NCI-H345 treated with DMSO at 0.1 percent for 48 hours (cell line): ENCODE measurements around the gene MGAT3.

Experiments used
- DNase-seq: peaks from one replicate; lab custom pipeline; 2025; ENCODE audit not compliant: unreplicated experiment; lab: John Stamatoyannopoulos, UW

MGAT3 gene

DNA sequence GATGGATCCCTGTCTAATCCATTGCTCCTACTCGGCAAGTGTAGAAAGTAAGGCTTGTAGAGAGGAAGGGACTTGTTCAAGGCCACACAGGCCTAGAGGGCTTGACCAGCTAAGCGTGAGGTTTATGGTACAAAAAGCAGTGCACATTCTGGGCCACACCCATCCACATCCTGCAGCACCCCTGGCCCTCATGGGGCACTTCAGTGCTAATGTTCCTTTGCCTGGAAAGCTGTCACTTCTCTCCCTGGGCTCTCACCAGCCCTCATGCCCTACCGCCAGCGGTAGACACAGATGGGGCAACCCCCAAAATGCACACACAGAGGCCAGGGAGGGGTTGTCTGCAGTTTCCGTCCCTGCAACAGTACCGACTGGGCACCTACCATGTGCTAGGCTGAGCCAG, 7.1 kb upstream of the MGAT3 start:
- DNase-seq, result no peak

DNA sequence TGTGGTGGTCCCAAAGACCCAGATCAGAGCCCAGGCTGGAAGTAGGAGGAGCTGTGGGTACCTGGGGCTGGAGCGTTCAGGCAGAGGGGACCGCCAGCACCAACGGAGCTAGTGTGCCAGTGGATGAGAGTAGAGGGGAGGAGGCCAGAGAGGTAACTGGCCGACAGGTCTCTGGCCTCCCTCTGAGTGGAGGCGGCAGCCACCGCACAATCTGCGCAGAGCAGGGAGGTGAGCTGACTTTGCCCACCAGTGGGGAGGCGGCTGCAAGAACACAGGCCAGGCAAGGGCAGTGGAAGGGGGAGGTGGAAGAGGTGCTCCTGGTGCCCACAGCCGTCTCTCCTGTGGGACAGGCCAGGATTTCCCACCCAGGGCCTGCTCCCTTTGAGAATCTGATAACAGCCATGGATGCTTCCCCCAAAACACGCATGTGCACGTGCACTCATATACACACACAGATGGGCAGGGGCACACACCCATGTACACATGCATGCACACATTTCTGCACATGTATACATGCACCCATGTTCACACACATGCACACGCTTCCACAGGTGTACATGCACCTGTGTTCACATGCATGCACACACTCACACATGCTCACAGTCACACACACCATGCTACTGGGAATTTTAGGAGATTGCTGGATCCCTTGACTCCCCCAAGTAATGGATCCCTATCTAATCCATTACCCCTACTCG, 6.4 kb upstream of the MGAT3 start:
- DNase-seq, result no peak

DNA sequence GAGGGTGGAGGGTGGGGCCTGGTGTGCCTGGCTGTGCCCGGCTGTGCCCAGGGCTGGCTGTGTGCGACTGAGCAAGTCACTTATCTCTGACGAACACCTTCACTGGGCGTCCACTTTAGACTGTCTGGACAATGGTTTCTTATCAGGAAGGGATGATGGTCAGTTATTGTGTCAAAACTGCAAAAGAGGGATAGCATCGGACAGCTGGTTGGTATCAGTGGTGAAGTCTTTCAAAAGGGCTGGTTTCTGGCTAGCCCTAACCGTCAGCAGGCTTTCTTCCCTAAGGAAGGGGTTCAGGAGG, 4.1 kb upstream of the MGAT3 start:
- DNase-seq, result no peak

DNA sequence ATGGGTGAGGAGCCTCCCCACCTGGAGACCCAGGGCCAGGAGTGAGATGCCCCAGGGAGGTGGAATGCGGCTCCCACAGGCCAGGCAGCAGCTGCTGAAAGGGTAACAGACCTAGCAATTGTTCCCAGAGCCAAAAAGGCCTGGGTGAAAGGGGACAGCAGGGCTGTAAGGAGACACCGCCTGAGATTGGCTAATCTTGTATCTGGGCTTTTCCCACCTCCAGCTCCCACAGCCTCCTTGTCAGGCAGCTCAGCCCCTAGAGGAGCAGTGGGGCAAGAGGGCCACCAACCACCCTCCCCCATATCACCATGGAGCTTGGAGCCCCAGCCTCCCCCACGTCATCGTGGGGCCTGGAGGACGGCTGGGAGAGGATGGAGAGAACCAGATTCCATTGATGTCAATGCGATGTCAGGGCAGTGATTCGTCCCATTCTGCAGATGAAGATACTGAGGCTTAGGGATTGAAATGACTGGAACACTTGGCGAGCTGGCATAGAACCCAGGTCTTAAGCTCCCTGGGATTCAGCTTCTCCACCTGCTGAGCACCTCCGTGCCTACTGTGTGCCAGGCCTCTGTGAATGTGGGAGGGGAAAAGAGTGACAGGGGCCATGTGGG, 2.9 kb upstream of the MGAT3 start:
- no peak for DNase-seq

DNA sequence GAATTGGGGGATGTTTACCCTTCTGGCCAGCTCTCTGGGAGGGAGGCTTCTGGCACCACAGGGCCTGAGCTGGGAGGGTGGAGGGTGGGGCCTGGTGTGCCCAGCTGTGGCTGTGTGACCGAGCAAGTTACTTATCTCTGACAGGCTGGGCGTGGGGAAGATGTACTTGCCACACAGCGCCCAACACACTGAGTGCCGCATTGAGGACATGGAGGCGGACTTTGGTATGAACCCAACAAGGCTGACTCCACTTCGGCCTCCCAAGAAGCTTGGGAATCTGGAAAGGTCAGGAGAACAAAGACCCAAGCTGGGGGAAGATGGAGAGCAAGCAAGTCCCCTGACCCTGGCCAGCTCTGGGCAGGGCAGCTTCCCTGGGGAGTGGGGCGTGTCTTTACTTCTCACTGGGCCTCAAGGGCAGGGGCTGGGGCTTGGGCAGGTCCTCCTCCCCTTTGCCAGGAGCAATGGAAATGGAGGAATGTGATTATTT, 2.4 kb upstream of the MGAT3 start:
- no peak for DNase-seq

DNA sequence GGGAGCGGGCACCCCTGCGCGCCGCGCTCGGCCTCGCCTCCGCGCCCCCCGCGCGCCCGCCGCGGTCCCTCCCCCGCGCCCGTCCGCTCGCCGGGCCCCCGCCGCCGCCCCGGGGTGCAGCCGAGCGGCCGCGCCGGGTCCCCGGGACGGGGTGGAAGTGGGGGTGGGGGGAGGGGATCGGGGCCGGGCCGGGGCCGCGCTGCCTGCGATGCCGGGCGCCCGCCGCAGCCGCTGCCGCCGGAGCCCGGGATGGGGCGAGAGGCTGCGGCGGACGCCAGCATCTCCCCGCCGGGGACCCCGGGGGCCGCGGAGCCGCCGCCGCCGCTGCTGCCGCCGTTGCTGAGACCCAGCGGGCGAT, 365 bp downstream of the MGAT3 start:
- no peak for DNase-seq

DNA sequence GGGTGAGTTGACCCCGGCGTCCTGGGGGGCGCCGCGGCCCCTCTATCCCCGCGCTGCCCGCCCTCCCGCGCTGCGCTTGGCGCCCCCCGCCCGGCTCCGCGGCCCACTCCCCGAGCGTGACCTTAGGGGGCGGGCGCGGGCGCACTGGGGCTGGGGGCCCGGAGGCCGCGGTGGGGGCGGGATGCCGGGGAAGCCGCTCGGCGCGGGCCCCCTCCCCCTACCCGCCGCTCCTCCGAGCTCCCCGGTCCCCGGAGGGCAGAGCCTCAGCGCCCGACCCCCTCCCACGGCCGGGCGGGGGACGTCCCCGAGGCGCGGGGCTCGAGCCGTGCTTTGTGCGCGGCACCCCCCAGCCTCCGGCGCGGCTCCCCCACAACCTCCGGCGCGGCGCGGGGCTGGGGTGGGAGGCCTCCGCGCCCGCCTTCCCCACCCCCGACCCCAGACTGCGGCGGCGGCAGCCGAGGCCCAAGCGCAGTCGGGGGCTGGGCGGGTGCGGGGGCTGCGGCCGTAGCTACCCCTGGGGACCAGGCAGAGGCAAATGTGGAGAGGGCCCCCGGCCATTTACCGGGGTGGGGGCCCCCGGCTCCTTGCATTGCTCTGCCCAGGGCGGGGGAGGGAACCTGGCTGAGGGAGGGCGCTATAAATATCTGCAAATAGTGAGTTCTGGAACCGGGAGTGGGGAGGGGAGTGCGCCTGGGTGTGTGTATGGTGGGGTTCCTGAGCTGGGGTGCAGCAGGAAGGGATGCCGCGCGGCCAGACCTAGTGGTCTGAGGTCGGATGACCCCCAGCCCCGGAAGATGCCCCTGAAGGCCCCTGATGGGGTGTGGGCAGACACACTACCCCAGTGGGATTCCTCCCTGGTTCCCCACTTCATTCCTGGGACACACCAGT, 988 bp downstream of the MGAT3 start:
- DNase-seq, result no peak

DNA sequence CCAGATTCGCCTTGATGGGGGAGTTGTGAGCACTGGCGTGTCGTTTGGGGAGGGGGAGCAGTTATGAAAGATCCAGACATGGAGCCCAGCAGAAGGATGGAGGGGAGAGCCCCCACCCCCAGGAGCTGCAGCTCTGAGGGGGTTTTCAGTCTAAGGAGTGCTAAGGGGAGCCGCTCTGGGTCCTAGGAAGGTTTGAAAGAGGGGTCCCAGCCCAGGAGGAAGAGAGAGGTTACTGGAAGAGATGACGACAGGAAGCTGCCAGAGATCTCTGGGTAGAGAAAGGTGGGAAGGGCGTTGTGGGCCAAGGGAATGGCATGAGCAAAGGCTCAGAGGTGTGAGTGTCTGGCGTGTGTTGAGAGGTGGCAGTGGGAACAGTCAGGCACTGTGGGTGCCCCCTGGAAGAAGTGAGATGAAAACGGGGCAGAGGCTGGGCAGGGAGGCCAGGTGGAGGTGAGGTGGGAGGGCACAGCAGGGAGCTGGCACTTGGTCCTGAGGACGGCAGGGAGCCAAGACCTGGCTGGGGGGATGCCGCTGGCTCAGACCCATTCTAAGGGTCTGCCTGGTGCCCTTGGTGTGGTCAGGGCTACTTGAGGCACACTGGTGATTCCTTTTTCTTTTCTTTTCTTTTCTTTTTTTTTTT, 1.8 kb downstream of the MGAT3 start:
- no peak for DNase-seq

DNA sequence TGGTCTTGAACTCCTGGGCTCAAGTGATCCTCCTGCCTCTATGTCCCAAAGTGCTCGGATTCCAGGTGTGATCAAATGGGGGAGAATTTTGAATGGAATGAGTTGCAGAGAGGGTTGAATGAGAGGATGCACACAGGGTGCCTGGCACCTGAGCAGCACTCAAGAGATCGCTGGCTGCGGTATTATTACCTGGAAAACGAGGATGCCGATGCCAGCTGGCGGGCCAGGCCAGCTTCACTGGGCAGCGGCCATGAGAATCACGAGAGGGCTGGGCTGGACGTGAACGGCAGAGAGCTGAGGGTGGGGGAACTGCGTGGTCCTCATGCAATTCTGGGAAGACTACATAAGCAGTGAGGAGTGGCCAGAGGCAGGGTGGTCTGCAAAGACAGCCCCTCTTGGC, 2.9 kb downstream of the MGAT3 start:
- DNase-seq, result no peak

DNA sequence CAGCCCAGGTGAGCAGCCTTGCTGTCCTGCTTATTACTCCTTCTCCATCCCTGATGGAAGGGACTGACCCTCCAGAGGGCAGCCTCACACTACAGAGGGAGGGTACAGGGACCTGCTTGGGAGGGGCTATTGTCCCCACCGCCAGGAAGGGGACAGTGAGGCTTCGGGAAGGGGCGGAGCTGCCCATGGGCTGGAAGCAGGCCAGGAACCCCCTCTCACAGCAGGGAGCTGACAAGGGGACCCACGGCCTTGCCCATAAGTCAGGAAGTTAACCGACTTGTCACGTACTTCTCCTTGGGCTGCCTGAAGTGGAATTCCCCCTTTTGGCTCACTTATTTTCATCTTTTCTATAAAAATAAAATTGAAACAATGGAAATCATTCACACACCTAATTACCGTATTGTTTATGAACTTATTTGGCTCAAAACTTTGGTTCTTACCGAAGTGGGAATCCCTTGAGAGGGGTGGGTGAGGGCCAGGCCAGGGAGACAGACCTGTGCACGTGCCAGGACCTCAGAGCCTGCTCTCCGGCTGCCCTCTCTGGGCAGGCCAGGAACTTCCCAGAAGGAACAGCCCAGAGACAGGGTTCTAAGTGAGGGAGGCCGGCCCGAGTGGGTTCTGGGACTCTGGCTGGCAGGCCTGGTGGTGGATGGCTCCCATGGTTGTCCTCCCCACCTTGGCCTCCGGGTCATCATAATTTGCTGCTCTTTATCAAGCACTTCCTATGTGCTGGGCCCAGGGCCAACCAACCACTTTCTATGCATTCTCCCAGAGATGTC, 5.8 kb downstream of the MGAT3 start:
- no peak for DNase-seq

DNA sequence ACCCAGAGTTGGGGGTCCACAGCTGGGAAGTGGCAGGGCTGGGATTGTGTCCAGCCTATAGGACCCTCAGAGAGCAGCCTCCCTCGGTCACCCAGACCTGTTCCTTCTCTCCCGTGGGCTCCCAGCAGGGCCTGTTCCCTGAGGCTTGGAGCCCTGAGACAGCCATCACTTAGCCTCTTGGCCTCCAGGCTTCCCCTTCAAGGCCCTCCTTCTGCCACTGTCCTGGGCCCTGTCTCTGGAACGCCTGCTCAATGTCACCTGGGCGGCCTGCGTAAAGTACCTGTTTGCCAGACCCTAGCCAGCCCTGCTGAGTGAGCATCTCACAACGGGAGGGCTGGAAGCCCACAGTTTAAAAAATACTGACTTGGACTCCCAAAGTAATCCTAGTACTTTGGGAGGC, 6.5 kb downstream of the MGAT3 start:
- DNase-seq, result no peak

DNA sequence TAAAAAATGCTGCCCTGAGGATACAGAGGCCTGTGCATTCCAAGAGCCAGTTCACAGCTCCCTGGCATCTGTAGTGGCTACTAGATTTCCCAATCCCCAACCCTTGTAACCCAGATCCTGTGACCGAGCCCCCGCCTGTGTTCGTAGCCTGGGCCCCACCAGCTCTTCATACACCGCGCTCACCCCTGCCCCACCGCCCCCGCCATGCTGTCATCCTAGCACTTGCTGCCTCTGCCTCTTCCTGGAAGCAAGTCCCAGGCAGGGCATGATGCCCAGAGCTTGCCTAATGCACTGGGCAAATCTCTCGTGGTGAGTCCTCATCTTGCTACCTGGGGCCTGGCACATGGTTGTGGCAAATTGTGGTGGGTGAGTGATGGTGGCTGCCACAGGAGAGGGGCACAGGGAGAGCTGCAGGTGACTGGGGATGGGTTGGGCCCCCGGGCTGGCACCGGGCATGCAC, 7.1 kb downstream of the MGAT3 start:
- no peak for DNase-seq

DNA sequence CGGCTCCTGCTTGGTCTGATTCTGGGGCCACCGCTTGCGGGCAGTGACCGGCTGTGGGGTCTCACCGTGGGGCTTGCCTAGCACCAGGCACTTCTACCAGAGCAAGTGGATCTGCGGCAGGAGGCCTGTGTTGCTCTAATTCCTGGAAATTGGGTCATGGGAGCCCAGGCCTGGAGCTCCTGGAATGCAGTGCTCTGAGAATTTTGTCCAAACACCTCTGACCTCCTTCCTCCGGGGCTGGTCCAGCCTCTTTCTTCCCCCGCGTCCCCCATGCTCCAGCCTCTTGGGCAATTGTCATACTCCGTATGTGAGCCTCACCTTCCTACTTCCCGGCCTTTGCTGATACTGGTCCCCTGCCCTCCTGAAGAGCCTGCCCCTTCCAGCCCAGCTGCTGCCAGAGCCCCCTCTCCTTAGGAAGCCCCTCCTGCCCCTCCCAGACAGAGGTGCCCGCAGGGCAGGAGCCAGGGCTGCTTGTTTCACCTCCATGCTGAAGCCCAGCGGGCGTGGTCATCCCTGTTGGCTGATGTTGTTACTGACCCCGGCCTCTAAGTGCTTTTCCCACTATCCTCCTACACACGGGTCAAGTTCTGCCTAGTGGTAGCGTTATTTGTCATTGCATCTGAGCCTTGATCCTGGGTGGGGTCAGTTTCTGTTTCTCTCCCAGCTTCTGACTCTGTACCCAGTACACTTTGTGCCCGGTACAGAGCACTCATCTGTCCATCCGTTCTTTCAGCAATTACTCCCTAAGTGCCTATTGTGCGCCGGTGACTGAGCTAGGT, 9.6 kb downstream of the MGAT3 start:
- DNase-seq, result no peak

DNA sequence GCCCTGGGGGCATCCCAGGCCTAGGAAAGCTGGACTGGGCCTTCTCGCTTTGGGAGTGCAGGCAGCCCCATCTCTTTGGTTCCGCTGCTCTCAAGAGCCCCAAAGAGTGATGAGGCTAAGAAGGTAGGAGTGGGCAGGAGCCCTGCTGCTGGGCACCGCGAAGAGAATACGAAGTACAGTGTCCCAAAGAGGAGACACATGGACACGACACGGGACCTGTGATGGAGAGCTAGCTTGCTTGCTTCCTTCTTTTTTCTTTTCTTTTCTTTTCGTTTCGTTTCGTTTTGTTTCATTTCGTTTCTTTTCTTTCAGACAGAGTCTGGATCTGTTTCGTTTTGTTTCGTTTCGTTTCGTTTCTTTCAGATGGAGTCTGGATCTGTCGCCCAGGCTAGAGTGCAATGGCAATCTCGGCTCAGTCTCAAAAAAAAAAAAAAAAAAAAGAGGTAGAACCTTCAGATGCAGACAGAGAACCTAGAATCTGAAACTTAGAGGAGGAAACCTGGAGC, 10.6 kb downstream of the MGAT3 start:
- no peak for DNase-seq

DNA sequence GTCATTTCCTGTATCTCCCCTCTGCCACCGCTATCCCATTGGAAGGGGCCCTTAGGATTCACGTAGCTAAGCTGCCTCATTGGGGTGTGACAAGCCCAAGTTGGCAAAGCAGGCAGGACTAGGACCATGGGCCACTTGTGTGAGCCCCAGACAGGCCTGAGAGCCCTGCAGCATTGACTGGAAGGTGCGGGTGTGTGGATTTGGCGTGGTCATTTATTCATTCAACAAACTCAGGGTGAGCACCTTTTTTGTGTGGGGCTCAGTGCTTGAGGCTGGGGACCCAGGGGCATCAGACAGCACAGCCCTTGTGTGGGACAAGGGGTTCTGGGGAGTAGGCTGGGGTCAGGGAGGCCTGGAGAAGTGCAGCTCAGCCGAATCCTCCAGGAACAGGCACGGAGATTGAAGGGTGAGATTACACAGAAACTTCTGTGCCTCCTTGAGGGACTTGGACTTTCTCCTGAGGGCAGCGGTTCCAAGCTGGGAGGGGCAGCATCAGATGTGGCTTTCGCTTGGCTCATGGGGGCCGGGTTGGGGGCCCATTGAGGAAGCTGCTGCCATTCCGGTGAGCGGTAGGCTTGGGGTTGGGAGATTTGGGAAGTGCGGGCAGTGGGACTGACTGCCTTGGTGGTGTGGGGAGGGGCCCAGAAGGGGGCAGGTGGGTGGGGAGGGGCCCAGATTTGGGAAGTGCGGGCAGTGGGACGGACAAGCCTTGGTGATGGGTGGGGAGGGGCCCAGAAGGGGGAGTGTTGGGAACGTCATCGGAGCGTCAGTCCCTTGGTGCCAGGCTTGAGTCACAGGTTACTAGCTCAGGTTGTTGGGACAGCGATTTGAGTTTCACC, 11.9 kb downstream of the MGAT3 start:
- no peak for DNase-seq

DNA sequence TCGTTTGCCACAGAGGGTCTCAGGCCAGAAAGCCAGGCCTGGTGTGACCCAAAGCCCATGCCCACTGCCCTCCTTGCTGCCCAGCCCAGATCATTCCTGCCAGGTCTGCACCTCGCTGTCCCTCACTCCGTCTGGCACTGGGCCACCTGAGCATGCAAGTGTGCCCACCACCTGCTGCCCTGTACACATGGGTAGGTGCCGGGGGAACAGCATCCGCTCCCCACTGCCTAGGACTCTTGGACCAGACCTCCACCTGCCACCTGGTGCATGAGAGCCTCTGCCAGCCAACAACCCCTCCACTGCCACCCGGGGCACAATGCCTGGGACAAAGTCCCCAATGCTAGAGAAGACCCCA, 12.5 kb downstream of the MGAT3 start:
- DNase-seq, result peak; percentile 43

DNA sequence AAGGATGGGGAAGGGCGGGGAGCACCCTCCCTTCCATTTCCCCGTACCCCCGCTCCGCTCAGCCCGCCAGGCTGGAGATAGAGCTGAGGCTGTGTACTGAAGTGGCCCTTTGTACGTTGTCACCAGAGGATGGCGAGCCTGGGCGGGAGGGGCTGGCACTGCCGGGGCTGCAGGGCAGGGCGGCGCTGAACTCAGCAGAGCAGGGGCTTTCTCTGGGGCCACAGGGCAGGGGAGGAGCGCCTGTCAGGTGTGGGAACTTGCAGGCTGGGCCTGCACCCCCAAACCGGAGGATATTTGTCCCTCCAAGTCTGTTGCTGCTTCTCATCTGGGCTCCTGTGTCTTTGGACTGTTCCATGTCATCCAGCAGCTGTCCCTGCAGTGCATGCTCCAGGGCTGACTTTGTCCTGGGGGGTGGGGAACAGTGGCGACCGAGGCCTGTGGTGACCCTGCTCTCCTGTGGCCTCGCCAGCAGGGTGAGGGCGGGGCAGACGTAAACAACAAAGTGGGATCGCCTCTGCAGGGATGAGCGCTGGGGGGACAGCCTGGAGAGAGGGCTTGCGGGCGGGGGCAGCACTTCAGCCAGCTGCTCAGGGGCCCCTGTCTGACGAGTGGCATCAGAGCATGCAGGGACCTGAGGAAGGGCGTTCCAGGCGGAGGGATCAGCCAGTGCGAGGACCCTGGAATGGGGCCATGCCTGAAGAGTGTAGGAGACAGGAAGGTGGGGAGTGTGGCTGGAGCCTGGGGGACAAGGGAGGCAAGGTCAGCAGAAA, 13.1 kb downstream of the MGAT3 start:
- DNase-seq, result peak; percentile 43
